Colonic mucosa (tissue), 4 donors: Measurements from ENCODE around the gene SLC6A20. TPM values are rescaled to one million over a fixed set of nuclear protein-coding genes. Genes with fewer than 3 reads are reported as not detected.

Source experiments
- DNase-seq: peaks from one replicate; pipeline ENCODE4 v3.0.0-alpha.2; 2020
- H3K27ac ChIP-seq: fragments of 200-600 bp; one replicate; pipeline ENCODE4 v1.8.0; 2021
- H3K27me3 ChIP-seq: fragments of 200-600 bp; one replicate; pipeline ENCODE4 v1.8.0; 2021
- H3K36me3 ChIP-seq: fragments of 200-600 bp; one replicate; pipeline ENCODE4 v1.8.0; 2021
- H3K4me1 ChIP-seq: fragments of 200-600 bp; one replicate; pipeline ENCODE4 v1.8.0; 2021; ENCODE audit warnings: mild to moderate bottlenecking
- H3K4me3 ChIP-seq: fragments of 200-600 bp; one replicate; pipeline ENCODE4 v1.8.0; 2021
- H3K9ac ChIP-seq, 2 donors: one replicate each; pipeline ENCODE4 v1.7.0; 2013; ENCODE audit warnings: control low read depth in 2 of 2, low read depth in 2 of 2, low read length in 2 of 2
- H3K9me3 ChIP-seq: fragments of 200-600 bp; one replicate; pipeline ENCODE4 v1.8.0; 2021
- intact Hi-C: fragments of 100-400 bp; cut with DNase I; formaldehyde crosslinking; loops from one replicate; pipeline ENCODE4 v1.14.1; 2022
- total RNA-seq, 2 donors: library from RNA; stranded (reverse); fragmentation: NEBNext Ultra II Directional in 1 of 2; extraction: Animal tissue kit (Norgen Biotek cat#: 25700) in 1 of 2; gene quantifications; one replicate each; pipeline ENCODE4 v1.2.1, GENCODE V29; 2021
- TF ChIP-seq, protein P1 (sequence below): fragments of 200-600 bp; IDR thresholded peaks from one replicate; pipeline ENCODE4 v1.8.0; 2022; ENCODE audit warnings: antibody characterized with exemption, mild to moderate bottlenecking
- donor health status: healthy.
- donor health status: DM: no; HTN: no; CAD: no.
- donor health status: DM: no; HTN: no; CAD: no.

SLC6A20 gene, protein sequence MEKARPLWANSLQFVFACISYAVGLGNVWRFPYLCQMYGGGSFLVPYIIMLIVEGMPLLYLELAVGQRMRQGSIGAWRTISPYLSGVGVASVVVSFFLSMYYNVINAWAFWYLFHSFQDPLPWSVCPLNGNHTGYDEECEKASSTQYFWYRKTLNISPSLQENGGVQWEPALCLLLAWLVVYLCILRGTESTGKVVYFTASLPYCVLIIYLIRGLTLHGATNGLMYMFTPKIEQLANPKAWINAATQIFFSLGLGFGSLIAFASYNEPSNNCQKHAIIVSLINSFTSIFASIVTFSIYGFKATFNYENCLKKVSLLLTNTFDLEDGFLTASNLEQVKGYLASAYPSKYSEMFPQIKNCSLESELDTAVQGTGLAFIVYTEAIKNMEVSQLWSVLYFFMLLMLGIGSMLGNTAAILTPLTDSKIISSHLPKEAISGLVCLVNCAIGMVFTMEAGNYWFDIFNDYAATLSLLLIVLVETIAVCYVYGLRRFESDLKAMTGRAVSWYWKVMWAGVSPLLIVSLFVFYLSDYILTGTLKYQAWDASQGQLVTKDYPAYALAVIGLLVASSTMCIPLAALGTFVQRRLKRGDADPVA
- 1 to 10 TPM; 4.2 to 4.4 TPM for total RNA-seq

DNA sequence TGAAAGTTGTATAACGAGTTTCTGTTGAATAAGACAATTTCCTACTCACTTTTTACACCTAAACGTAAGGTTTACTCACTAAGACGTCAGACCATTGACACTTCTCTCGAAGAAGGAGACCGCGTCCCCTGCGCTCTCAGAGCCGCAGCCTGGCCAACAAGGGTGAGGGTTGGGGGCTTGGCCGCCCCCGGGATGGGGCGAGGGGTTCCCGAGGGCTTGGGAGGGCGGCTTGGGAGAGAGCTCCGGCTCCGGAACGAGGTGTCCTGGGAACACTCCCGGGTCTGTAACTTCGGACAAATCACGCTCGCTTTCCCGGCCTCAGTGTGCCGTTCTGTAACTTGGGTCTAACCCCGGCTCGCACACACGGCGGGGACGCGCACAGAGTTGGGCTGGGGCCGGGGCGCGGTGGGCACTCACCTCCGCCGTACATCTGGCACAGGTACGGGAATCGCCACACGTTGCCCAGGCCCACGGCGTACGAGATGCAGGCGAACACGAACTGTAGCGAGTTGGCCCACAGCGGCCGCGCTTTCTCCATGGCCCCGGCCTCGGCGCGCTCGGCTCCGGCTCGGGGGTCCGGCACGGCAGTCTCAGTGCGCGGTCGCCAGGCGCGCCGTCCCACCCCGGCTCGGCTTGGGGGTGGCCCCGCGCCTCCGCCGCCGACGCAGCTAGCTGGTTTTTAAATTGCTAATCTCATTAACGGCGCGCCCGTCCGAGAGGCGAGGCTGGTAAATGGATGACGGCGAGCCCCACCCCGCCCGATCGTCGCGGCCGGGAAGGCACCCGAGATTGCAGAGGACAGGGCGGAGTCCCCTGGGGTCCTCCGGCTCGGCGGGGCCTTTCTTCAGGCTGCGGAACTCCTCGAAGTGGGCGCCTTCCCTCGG is at the start of gene SLC6A20:
Gene SLC6A20 (minus strand): TSS at position 655 of the 884 bp plus-strand sequence. CDS start 117 bp downstream, at position 538.
- H3K4me3 ChIP-seq = peak within 1 kb of the TSS; percentile 54
- TF ChIP-seq, protein P1, sequence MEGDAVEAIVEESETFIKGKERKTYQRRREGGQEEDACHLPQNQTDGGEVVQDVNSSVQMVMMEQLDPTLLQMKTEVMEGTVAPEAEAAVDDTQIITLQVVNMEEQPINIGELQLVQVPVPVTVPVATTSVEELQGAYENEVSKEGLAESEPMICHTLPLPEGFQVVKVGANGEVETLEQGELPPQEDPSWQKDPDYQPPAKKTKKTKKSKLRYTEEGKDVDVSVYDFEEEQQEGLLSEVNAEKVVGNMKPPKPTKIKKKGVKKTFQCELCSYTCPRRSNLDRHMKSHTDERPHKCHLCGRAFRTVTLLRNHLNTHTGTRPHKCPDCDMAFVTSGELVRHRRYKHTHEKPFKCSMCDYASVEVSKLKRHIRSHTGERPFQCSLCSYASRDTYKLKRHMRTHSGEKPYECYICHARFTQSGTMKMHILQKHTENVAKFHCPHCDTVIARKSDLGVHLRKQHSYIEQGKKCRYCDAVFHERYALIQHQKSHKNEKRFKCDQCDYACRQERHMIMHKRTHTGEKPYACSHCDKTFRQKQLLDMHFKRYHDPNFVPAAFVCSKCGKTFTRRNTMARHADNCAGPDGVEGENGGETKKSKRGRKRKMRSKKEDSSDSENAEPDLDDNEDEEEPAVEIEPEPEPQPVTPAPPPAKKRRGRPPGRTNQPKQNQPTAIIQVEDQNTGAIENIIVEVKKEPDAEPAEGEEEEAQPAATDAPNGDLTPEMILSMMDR = no peak
- H3K9me3 ChIP-seq = no peaks in the 10 kb centered on the region
- H3K4me1 ChIP-seq = peaks cover 8% of the 10 kb centered on the region
- peaks cover 14% of the 10 kb centered on the region for H3K27me3 ChIP-seq
- DNase-seq = peak; percentile 65
- H3K9ac ChIP-seq = peak within 1 kb of the TSS; percentile 4 to 50
- H3K36me3 ChIP-seq = no peaks in the 10 kb centered on the region
- intact Hi-C loops = no loop called here
- H3K27ac ChIP-seq = no peak within 1 kb of the TSS

DNA sequence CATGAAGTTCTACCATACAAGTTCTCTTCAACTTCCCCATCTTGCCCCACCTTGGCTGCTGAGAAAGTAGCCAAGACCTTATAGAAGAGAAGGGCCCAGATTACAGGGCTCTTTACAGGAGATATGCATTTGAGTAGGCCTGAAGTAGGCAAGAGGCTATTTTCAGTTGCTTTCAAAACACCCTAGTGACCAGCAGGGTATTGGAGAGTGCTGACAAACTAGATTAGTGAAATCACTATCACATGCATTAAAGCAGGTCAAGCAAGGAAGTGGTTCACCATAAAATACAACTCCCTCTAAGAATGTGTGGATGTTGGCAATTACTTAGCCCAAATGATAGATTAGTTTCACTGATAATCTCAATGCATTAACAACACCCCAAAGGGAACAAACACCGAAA is 48.3 kb upstream of the SLC6A20 start:
- Histone ChIP-seq H3K9ac (no peak overlapping the region), H3K36me3 (no peaks in the 10 kb centered on the region), H3K9me3 (no peaks in the 10 kb centered on the region), H3K4me3 (no peak overlapping the region), H3K4me1 (peaks cover 3% of the 10 kb centered on the region), H3K27me3 (no peaks in the 10 kb centered on the region), H3K27ac (no peak overlapping the region)
- TF ChIP-seq, protein P1 = no peak
- intact Hi-C loops = no loop called here
- DNase-seq = no peak

DNA sequence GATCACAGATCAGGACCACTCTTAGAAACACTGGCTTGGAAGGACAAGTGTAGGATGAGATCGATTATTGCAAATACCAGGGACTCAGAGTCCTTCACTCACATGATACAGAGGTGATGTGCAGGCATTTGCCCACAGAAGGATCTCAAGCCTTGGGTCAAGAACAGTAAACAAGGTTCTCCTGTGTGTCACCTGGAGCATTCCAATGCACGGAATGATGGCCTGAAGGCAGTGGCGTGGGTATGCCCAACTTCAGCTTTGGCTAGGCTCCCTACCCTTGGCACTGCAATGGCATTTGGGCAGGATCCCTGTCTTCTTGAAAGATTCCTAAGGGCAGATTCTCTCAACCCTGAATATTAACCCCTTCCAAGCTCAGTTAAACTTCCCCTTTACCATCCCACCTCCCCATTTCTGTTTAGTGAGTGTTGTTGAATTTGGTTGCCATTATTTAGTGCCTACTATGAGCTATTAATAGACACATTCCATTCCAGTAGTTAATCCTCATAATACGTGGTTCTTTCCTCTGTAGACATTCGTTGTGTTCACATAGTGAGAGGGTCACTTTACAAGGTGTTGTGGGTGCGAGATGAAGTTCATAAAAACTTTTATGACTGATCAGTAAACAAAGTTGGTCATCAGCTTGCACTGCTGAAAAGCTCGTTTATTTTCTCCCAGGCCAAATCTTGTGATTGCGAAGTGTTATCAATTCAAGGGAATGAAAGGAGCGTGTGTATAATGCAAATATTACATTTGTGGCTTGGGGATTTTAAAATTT is 46.7 kb upstream of the SLC6A20 start:
- Histone ChIP-seq H3K27me3 (no peaks in the 10 kb centered on the region), H3K4me3 (no peak overlapping the region), H3K9ac (no peak overlapping the region), H3K36me3 (no peaks in the 10 kb centered on the region), H3K4me1 (peaks cover 3% of the 10 kb centered on the region), H3K27ac (no peak overlapping the region), H3K9me3 (no peaks in the 10 kb centered on the region)
- intact Hi-C loops = no loop called here
- no peak for DNase-seq
- TF ChIP-seq, protein P1 = no peak

DNA sequence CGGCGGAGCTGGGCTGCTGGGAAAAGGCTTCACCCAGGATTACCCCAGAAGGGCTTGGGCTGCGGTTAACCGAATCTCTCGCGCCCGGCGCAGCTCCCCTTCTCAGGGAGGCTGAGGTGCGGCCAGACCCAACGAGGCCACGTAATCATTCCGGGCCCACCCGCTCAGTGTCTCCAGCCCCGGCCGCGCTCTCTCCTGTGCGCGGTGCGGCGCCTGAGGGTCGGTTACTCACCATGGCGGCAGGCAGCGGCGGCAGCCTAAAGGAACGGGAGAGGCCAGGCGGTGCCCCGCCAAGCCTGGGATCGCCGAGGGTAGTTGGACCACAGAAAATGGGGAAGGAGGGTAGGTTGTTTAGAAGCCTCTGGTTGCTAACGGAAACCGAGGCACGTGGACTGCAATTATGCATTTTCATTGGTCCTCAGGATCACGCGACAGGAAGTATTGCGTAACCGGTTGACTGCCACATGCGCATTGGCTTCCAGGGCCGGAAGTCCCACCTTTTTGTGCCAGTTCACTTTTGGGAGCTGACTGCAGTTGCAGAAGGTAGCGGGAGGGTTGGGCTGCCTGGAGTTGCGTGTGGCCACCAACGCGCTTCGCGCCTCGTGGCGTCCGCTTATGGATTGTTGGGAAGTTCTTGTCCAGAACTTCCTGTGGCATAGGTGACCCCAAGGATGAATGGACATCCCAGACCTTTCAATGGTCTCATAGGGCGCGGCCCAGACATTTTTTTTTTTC is 45.6 kb upstream of the SLC6A20 start, which contains the start of gene LZTFL1:
Gene LZTFL1 (minus strand): TSS at position 363 of the 735 bp plus-strand sequence. CDS start 128 bp downstream, at position 235.
- intact Hi-C loops = no loop called here
- H3K9me3 ChIP-seq = no peaks in the 10 kb centered on the region
- TF ChIP-seq, protein P1 = no peak
- DNase-seq = peak; percentile 95
- no peak within 1 kb of the TSS for H3K27ac ChIP-seq
- peak within 1 kb of the TSS; percentile 62 to 85 for H3K9ac ChIP-seq
- H3K36me3 ChIP-seq = no peaks in the 10 kb centered on the region
- H3K27me3 ChIP-seq = no peaks in the 10 kb centered on the region
- H3K4me1 ChIP-seq = peaks cover 3% of the 10 kb centered on the region
- peak within 1 kb of the TSS; percentile 98 for H3K4me3 ChIP-seq
